ENCODE measurements around the gene SPHK2.

Gene SPHK2

GRCh38 chr19:48613024-48613851 is 6.1 kb upstream of the SPHK2 start:
- no peak for TF ChIP-seq CTCF (IDR thresholded peaks at IDR 0.05; ENCODE audit: low read length, missing control alignments)
- H3K4me3 ChIP-seq (replicated peaks; ENCODE audit: low read depth, low read length), result no peak overlapping the region
- DNase-seq (ENCODE audit: low read depth), result no peak

GRCh38 chr19:48613852-48614435 is 5.4 kb upstream of the SPHK2 start:
- no peak for TF ChIP-seq CTCF (IDR thresholded peaks at IDR 0.05; ENCODE audit: low read length, missing control alignments)
- no peak overlapping the region for H3K4me3 ChIP-seq (replicated peaks; ENCODE audit: low read depth, low read length)
- DNase-seq (ENCODE audit: low read depth), result no peak

GRCh38 chr19:48614436-48615230 is 4.7 kb upstream of the SPHK2 start, which contains the start of gene FAM83E:
FAM83E (minus strand) TSS chr19:48615076; CDS start chr19:48613372, 1,704 bp downstream.
- DNase-seq (ENCODE audit: low read depth), result no peak
- H3K4me3 ChIP-seq (replicated peaks; ENCODE audit: low read depth, low read length), result no peak within 1 kb of the TSS

GRCh38 chr19:48615231-48616040 is 3.9 kb upstream of the SPHK2 start:
- DNase-seq (ENCODE audit: low read depth), result no peak
- H3K4me3 ChIP-seq (replicated peaks; ENCODE audit: low read depth, low read length), result no peak overlapping the region
- TF ChIP-seq CTCF (IDR thresholded peaks at IDR 0.05; ENCODE audit: low read length, missing control alignments), result no peak

More at GRCh38 chr19:48614436-48615230, 4.7 kb upstream of the SPHK2 start, which contains the start of gene FAM83E:
- no peak for TF ChIP-seq CTCF (IDR thresholded peaks at IDR 0.05; ENCODE audit: low read length, missing control alignments)

- DNase-seq (ENCODE audit: low read depth), result no peak
- H3K4me3 ChIP-seq (replicated peaks; ENCODE audit: low read depth, low read length), result no peak overlapping the region
- no peak for TF ChIP-seq CTCF (IDR thresholded peaks at IDR 0.05; ENCODE audit: low read length, missing control alignments)
Observed at GRCh38 chr19:48616041-48616436, 3.3 kb upstream of the SPHK2 start.

- DNase-seq (ENCODE audit: low read depth), result no peak
- H3K4me3 ChIP-seq (replicated peaks; ENCODE audit: low read depth, low read length), result peak overlapping the region; percentile 100
- no peak for TF ChIP-seq CTCF (IDR thresholded peaks at IDR 0.05; ENCODE audit: low read length, missing control alignments)
Observed at GRCh38 chr19:48616491-48617056, 2.7 kb upstream of the SPHK2 start.
